ENCODE results near the gene COL4A6. TPM values are rescaled to one million over a fixed set of nuclear protein-coding genes. Genes with fewer than 3 reads are reported as not detected.

Gene COL4A6
- total and polyA plus RNA-seq, 2 of the 4 experiments (the other 2 are of a cell fraction), result 0.36 to 0.74 TPM

DNA sequence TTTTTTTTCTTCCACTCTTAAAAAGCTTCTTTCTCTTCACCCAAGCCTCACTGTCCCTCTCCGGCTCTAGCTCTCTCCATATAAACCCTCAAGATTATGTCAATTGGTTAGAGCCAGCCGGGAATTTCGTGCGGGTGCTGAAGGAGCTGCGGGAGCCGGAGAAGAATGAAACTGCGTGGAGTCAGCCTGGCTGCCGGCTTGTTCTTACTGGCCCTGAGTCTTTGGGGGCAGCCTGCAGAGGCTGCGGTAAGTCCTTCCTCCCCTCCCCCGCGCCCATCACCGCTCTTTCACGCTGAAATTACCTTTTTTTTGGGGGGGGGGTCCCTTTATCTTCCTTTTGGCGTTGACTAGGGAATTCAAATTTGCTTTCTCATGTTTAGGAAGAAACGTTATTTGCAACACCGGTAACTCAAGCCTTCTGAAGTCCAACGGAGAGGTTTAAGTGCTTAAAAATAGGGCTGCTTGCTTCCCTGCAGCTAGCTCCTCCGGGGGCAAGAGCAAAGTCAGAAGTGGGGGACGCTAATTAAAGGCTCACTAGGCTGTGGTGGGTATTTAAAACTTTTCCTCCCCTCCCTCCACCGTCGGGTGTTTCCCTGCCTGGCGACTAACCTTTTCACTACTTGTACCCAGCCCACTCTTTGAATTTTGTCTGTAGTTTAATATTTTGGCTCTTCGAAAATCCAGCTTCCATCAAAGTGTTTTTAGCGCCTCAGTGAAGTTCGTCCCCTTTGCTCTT lies 1.9 kb upstream of the COL4A6 start:
- no peaks in the 10 kb centered on the region for H3K4me1 ChIP-seq (ENCODE audit: control insufficient read depth, insufficient read depth, low read length)
- H2AK9ac ChIP-seq (replicated peaks; ENCODE audit: low read depth, low read length, poor library complexity), result peak overlapping the region; percentile 20
- TSS peak; percentile 58 for BruUV-seq (replicated peaks)
- WGBS, 2 experiments (ENCODE audit: extremely low coverage in 2 of 2, insufficient read length in 1 of 2), result 14% methylated on average over 7 of the region's 25 CpGs; no CpG with 5 or more reads in 1 of the 2 experiments
- H3K4me2 ChIP-seq (ENCODE audit: low read depth, low read length), result peak overlapping the region; percentile 98
- peak overlapping the region; percentile 83 for H3K27ac ChIP-seq (ENCODE audit: insufficient read depth, low read length)
- peak overlapping the region; percentile 63 for H4K91ac ChIP-seq (ENCODE audit: insufficient read depth, low read depth, low read length)
- H2BK15ac ChIP-seq (ENCODE audit: low read depth, low read length), result no peak overlapping the region
- peak overlapping the region; percentile 87 for H3K9ac ChIP-seq (ENCODE audit: low read depth, low read length)
- H2BK20ac ChIP-seq (ENCODE audit: low read depth, low read length), result no peak overlapping the region
- peak overlapping the region; percentile 88 for H4K5ac ChIP-seq (ENCODE audit: low read depth, low read length)
- H3K9me1 ChIP-seq (ENCODE audit: insufficient read depth, low read length), result no peaks in the 10 kb centered on the region
- H4K20me1 ChIP-seq (ENCODE audit: insufficient read depth, low read length), result no peaks in the 10 kb centered on the region
- peak; percentile 21 for DNase-seq
- H3K27me3 ChIP-seq (ENCODE audit: control insufficient read depth, insufficient read depth, low read length), result peaks cover 5% of the 10 kb centered on the region
- H3K56ac ChIP-seq (ENCODE audit: extremely low read depth, insufficient read depth, low read length), result peak overlapping the region; percentile 69
- H4K8ac ChIP-seq (ENCODE audit: low read depth in 2 of 2, low read length in 2 of 2), result peak overlapping the region; percentile 53 to 74; a peak in 2 of 4 replicates
- no peaks in the 10 kb centered on the region for H3K9me3 ChIP-seq (ENCODE audit: control insufficient read depth, insufficient read depth, low read length)
- H3K23ac ChIP-seq (ENCODE audit: low read depth, low read length), result peak overlapping the region; percentile 86
- dilution Hi-C loops (cut with HindIII; ENCODE audit: low sequenced_read_pairs, unreplicated experiment) (no loop called here), in situ Hi-C loops (cut with MboI; ENCODE audit: low sequenced_read_pairs) (no loop called here), intact Hi-C loops (cut with micrococcal nuclease) (loop anchor here (2.0 to 5.0 kb wide), 3 partner anchors 97 to 215 kb away; no protein-coding TSS in a partner anchor)
- H2AK5ac ChIP-seq (ENCODE audit: low read depth, low read length), result no peak overlapping the region; the same call in 1 of the 2 replicates
- H2AFZ ChIP-seq (replicated peaks; ENCODE audit: low read length, poor library complexity), result peak overlapping the region; percentile 88
- peak overlapping the region; percentile 79 for H3K14ac ChIP-seq (replicated peaks; ENCODE audit: low read depth, low read length)
- peak overlapping the region; percentile 86 for H3K18ac ChIP-seq (ENCODE audit: low read depth, low read length)
- peak overlapping the region; percentile 72 for H3K4ac ChIP-seq (ENCODE audit: low read depth, low read length)
- ChIA-PET POLR2A (ENCODE audit: unreplicated experiment) (interaction anchor here (0.6 kb wide), 1 partner anchor 1318 kb away, joined by 5 read pairs; no protein-coding TSS in a partner anchor), CTCF (no interaction called here)
- H2BK120ac ChIP-seq (ENCODE audit: low read depth, low read length), result peak overlapping the region; percentile 95
- peak; percentile 62 for ATAC-seq (ENCODE audit: low read depth)
- H2BK5ac ChIP-seq (ENCODE audit: low read depth, low read length, poor library complexity, severe bottlenecking), result peak overlapping the region; percentile 65
- no peaks in the 10 kb centered on the region for H3K36me3 ChIP-seq (ENCODE audit: control insufficient read depth, insufficient read depth, low read length)
- H3K79me1 ChIP-seq (ENCODE audit: low read depth in 1 of 2, low read length in 2 of 2), result 0 out of 4 replicates have a peak, but pooled peaks cover 0 to 3% of the 10 kb centered on the region in 2 experiments
- H3K4me3 ChIP-seq (ENCODE audit: insufficient read depth, low read depth, low read length), result peak overlapping the region; percentile 89
- no peak for TF ChIP-seq RCOR1 (IDR thresholded peaks at IDR 0.05; ENCODE audit: insufficient replicate concordance, low read length)
- no peak for TF ChIP-seq CEBPB (IDR thresholded peaks at IDR 0.05; ENCODE audit: low read depth, low read length)
- TF ChIP-seq CHD1 (IDR thresholded peaks at IDR 0.05; ENCODE audit: low read depth, low read length), result no peak
- no peak for TF ChIP-seq MAZ (IDR thresholded peaks at IDR 0.05; ENCODE audit: borderline replicate concordance, low read depth, low read length)
- TF ChIP-seq FOS (IDR thresholded peaks at IDR 0.05; ENCODE audit: low read depth, low read length), result no peak
- TF ChIP-seq POLR2A (IDR thresholded peaks at IDR 0.05; ENCODE audit: low read depth, low read length), result no peak
- no peak for TF ChIP-seq CTCF (conservative IDR thresholded peaks at IDR 0.05; ENCODE audit: low read depth, low read length)
- TF ChIP-seq MXI1 (IDR thresholded peaks at IDR 0.05; ENCODE audit: borderline replicate concordance, low read depth, low read length), result no peak
- no peak for TF ChIP-seq NFE2L2 (IDR thresholded peaks at IDR 0.05; ENCODE audit: low read depth, low read length)
- no peak for TF ChIP-seq RFX5 (IDR thresholded peaks at IDR 0.05; ENCODE audit: low read depth, low read length)
- TF ChIP-seq, protein P1, sequence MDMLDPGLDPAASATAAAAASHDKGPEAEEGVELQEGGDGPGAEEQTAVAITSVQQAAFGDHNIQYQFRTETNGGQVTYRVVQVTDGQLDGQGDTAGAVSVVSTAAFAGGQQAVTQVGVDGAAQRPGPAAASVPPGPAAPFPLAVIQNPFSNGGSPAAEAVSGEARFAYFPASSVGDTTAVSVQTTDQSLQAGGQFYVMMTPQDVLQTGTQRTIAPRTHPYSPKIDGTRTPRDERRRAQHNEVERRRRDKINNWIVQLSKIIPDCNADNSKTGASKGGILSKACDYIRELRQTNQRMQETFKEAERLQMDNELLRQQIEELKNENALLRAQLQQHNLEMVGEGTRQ (IDR thresholded peaks at IDR 0.05; ENCODE audit: low read depth, low read length), result no peak
- no peak for TF ChIP-seq BHLHE40 (IDR thresholded peaks at IDR 0.05; ENCODE audit: low read depth, low read length)
- TF ChIP-seq, protein P2, sequence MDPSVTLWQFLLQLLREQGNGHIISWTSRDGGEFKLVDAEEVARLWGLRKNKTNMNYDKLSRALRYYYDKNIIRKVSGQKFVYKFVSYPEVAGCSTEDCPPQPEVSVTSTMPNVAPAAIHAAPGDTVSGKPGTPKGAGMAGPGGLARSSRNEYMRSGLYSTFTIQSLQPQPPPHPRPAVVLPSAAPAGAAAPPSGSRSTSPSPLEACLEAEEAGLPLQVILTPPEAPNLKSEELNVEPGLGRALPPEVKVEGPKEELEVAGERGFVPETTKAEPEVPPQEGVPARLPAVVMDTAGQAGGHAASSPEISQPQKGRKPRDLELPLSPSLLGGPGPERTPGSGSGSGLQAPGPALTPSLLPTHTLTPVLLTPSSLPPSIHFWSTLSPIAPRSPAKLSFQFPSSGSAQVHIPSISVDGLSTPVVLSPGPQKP (IDR thresholded peaks at IDR 0.05; ENCODE audit: borderline replicate concordance, low read depth, low read length), result no peak
- TF ChIP-seq SMC3 (IDR thresholded peaks at IDR 0.05; ENCODE audit: low read depth, low read length), result no peak
